Hepatocyte (in vitro differentiated cells): ENCODE results near the gene DOCK7. TPM values are rescaled to one million over a fixed set of nuclear protein-coding genes. Genes with fewer than 3 reads are reported as not detected.

Source experiments
- DNase-seq: peaks from one replicate; pipeline ENCODE4 v3.0.0-alpha.2; 2016; ENCODE audit warnings: low spot score
- H2AFZ ChIP-seq: fragments of 200-600 bp; sonication (generic); 2 replicates; pipeline ENCODE4 v1.6.0; 2016; ENCODE audit warnings: antibody characterized with exemption, mild to moderate bottlenecking
- H3K27ac ChIP-seq: fragments of 200-600 bp; sonication (generic); 2 replicates; pipeline ENCODE4 v1.5.1; 2016; ENCODE audit warnings: mild to moderate bottlenecking
- H3K27me3 ChIP-seq: fragments of 200-600 bp; sonication (generic); 2 replicates; pipeline ENCODE4 v1.6.1; 2016
- H3K36me3 ChIP-seq: fragments of 200-600 bp; sonication (generic); replicated peaks from 2 replicates; pipeline ENCODE4 v1.5.1; 2016; ENCODE audit warnings: low read depth; ENCODE audit not compliant: insufficient read depth
- H3K4me1 ChIP-seq: fragments of 200-600 bp; sonication (generic); 2 replicates; pipeline ENCODE4 v1.5.1; 2016; ENCODE audit warnings: mild to moderate bottlenecking, moderate library complexity; ENCODE audit not compliant: insufficient read depth
- H3K4me2 ChIP-seq: fragments of 200-600 bp; sonication (generic); 2 replicates; pipeline ENCODE4 v1.6.0; 2016
- H3K4me3 ChIP-seq: fragments of 200-600 bp; sonication (generic); 2 replicates; pipeline ENCODE4 v1.5.1; 2016; ENCODE audit warnings: mild to moderate bottlenecking
- H3K79me2 ChIP-seq: fragments of 200-600 bp; sonication (generic); 2 replicates; pipeline ENCODE4 v1.6.0; 2017; ENCODE audit warnings: mild to moderate bottlenecking
- H3K9me2 ChIP-seq: fragments of 200-600 bp; sonication (generic); replicated peaks from 2 replicates; pipeline ENCODE4 v1.6.0; 2017; ENCODE audit warnings: mild to moderate bottlenecking; ENCODE audit not compliant: insufficient read depth
- H3K9me3 ChIP-seq: fragments of 200-600 bp; sonication (generic); 2 replicates; pipeline ENCODE4 v1.5.1; 2016; ENCODE audit warnings: low read depth, mild to moderate bottlenecking
- H4K20me1 ChIP-seq: fragments of 200-600 bp; sonication (generic); 2 replicates; pipeline ENCODE4 v1.6.0; 2016; ENCODE audit warnings: mild to moderate bottlenecking; ENCODE audit not compliant: insufficient read depth, poor library complexity, severe bottlenecking
- CTCF ChIP-seq: fragments of 200-600 bp; sonication (generic); IDR thresholded peaks from 2 replicates; pipeline ENCODE4 v1.5.1; 2016; ENCODE audit warnings: antibody characterized with exemption, mild to moderate bottlenecking; ENCODE audit not compliant: poor library complexity
- EZH2 ChIP-seq: fragments of 200-600 bp; sonication (generic); IDR thresholded peaks from 2 replicates; pipeline ENCODE4 v1.6.1; 2016; ENCODE audit warnings: antibody characterized with exemption, mild to moderate bottlenecking, borderline replicate concordance
- EZH2phosphoT487 ChIP-seq: fragments of 200-600 bp; sonication (generic); IDR thresholded peaks from one replicate; pipeline ENCODE4 v1.6.1; 2018; ENCODE audit warnings: antibody characterized with exemption, mild to moderate bottlenecking, low read depth, moderate library complexity; ENCODE audit not compliant: unreplicated experiment, severe bottlenecking
- WGBS: methylation state at CpG from one replicate; pipeline ENCODE4 v1.1.6; 2016; ENCODE audit warnings: low lambda C conversion rate; ENCODE audit errors: missing lambda C conversion rate; 5-methylcytosine and 5-hydroxymethylcytosine counted together
- polyA plus RNA-seq: library from polyadenylated mRNA; unstranded; fragments of >200 nt; fragmentation: Nextera tagmentation; extraction: Ambion mirVana; gene quantifications from 2 replicates; pipeline ENCODE4 v1.2.1, GENCODE V29; 2016
- total RNA-seq: library from RNA; depleted of rRNA; stranded (reverse); fragments of >200 nt; gene quantifications from 2 replicates; pipeline ENCODE4 v1.2.3, GENCODE V29; 2014

The DOCK7 gene
- total and polyA plus RNA-seq, 2 experiments from 2014 or later: 22.4 to 53.4 TPM

GRCh38 chr1:62688687-62689085 is 500 bp upstream of the DOCK7 start:
- no peaks in the 10 kb centered on the region for H3K9me2 ChIP-seq
- no peaks in the 10 kb centered on the region for H3K27me3 ChIP-seq
- H3K27ac ChIP-seq: peak overlapping the region; percentile 96
- H4K20me1 ChIP-seq: peaks cover 17% of the 10 kb centered on the region
- DNase-seq: no peak
- no peaks in the 10 kb centered on the region for H3K9me3 ChIP-seq
- peaks cover 56% of the 10 kb centered on the region for H3K79me2 ChIP-seq
- WGBS: 2% methylated on average over 10 of the region's 10 CpGs
- peak overlapping the region; percentile 95 for H3K4me3 ChIP-seq
- peaks cover 39% of the 10 kb centered on the region for H3K4me1 ChIP-seq
- H2AFZ ChIP-seq: peak overlapping the region; percentile 98
- H3K36me3 ChIP-seq: no peaks in the 10 kb centered on the region
- peak overlapping the region; percentile 87 for H3K4me2 ChIP-seq
- TF ChIP-seq EZH2phosphoT487 (no peak), CTCF (no peak), EZH2 (no peak)

DNA sequence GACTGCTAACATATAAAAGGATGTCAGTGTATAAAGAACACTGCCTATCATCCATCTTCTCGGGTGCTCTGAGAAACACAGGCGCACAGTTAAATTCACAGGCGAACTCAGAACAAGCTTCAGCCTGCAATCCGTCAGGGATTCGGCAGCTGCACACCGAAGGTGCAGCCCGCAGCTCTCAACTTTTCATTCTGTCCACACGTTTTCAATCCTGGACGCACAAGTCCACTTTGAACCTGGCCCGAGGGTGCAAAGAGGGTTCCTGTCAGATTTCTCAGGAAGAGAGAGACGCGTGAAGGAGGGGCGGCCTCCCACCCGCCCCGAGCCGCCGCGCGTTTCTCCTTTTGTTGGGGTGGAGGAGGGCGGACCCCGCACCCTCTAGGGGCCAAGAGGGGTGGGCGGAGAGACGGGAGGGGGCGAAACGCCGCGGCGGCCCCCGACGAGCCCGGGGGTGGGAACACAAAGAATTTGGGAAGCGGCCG is 724 bp downstream of the DOCK7 start:
- Histone ChIP-seq H3K36me3 (no peaks in the 10 kb centered on the region), H3K4me3 (peak overlapping the region; percentile 84), H3K9me2 (no peaks in the 10 kb centered on the region), H4K20me1 (peaks cover 26% of the 10 kb centered on the region), H3K4me1 (peaks cover 43% of the 10 kb centered on the region), H2AFZ (peak overlapping the region; percentile 98), H3K9me3 (no peaks in the 10 kb centered on the region), H3K27me3 (no peaks in the 10 kb centered on the region), H3K79me2 (peaks cover 58% of the 10 kb centered on the region), H3K4me2 (peak overlapping the region; percentile 72), H3K27ac (peak overlapping the region; percentile 96)
- 0% methylated on average over 12 of the region's 33 CpGs for WGBS
- peak; percentile 58 for DNase-seq
- TF ChIP-seq CTCF (no peak), EZH2 (no peak), EZH2phosphoT487 (no peak)

- TF ChIP-seq EZH2phosphoT487 (no peak), CTCF (no peak)
- 86% methylated on average over 7 of the region's 7 CpGs for WGBS
Measured at GRCh38 chr1:62686822-62687221, 1.4 kb downstream of the DOCK7 start.

More at GRCh38 chr1:62686822-62687221, 1.4 kb downstream of the DOCK7 start:
- peak overlapping the region; percentile 72 for H3K4me2 ChIP-seq
- H4K20me1 ChIP-seq: peaks cover 31% of the 10 kb centered on the region
- peaks cover 61% of the 10 kb centered on the region for H3K79me2 ChIP-seq
- peaks cover 42% of the 10 kb centered on the region for H3K4me1 ChIP-seq
- no peaks in the 10 kb centered on the region for H3K36me3 ChIP-seq
- peak overlapping the region; percentile 84 for H3K4me3 ChIP-seq
- H3K27me3 ChIP-seq: no peaks in the 10 kb centered on the region
- H2AFZ ChIP-seq: no peak overlapping the region
- no peaks in the 10 kb centered on the region for H3K9me2 ChIP-seq
- H3K9me3 ChIP-seq: no peaks in the 10 kb centered on the region
- H3K27ac ChIP-seq: peak overlapping the region; percentile 96
- no peak for DNase-seq
